ENCODE data around the gene HOGA1. TPM values are rescaled to one million over a fixed set of nuclear protein-coding genes. Genes with fewer than 3 reads are reported as not detected.

The HOGA1 gene
- total RNA-seq, 5 donors from 2014 or later (not counting 1 experiment from before 2014, with no cell fraction given) = 0.18 TPM; not detected in 4

DNA sequence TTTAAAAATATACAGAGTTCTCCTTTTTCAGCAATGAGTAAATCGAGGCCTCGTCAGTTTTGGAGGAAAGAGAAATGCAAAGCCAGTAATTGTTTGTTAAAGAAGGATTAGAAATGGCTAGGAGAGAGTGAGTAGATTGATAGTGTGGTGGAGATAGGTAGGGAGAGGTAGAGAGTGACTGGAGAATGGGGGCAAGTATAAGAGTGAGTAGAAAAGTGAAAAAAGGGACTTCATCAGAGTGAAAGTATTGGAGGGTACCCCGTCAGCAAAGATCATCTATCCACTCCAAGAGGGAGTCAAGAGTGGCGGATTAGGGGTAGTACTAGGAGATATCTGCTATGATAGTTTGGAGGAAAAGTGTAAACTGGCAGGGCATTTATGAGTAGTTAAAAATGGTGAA, 20.9 kb upstream of the HOGA1 start:
- Histone ChIP-seq H3K27me3 (replicated peaks in 1 of 2; ENCODE audit: control insufficient read depth in 2 of 2, extremely low read depth in 1 of 2, insufficient read depth in 2 of 2, low read length in 1 of 2) (no peaks in the 10 kb centered on the region), H3K4me1 (ENCODE audit: control insufficient read depth in 1 of 2, extremely low read depth in 1 of 2, insufficient read depth in 2 of 2, low read length in 2 of 2) (no peaks in the 10 kb centered on the region), H3K27ac (ENCODE audit: low read length) (no peak overlapping the region), H3K4me3 (ENCODE audit: control insufficient read depth in 1 of 2, extremely low read depth in 1 of 2, low read length in 1 of 2) (no peak overlapping the region), H3K36me3 (ENCODE audit: control insufficient read depth in 2 of 2, extremely low read depth in 1 of 2, insufficient read depth in 1 of 2, low read length in 1 of 2) (no peaks in the 10 kb centered on the region), H3K9me3 (no peaks in the 10 kb centered on the region)
- no peaks in the 10 kb centered on the region for H3K36me3 Mint-ChIP-seq
- ChIA-PET POLR2A (no interaction called here), CTCF (no interaction called here)
- H3K4me1 Mint-ChIP-seq = no peaks in the 10 kb centered on the region
- ATAC-seq (replicated peaks in 1 of 4) (no peak), DNase-seq (no peak)
- no peak overlapping the region for H3K4me3 Mint-ChIP-seq
- WGBS (ENCODE audit: insufficient coverage) = 90% methylated on average over 3 of the region's 4 CpGs
- H3K27me3 Mint-ChIP-seq = no peaks in the 10 kb centered on the region
- no peaks in the 10 kb centered on the region for H3K9me3 Mint-ChIP-seq
- no peak overlapping the region for H3K27ac Mint-ChIP-seq

DNA sequence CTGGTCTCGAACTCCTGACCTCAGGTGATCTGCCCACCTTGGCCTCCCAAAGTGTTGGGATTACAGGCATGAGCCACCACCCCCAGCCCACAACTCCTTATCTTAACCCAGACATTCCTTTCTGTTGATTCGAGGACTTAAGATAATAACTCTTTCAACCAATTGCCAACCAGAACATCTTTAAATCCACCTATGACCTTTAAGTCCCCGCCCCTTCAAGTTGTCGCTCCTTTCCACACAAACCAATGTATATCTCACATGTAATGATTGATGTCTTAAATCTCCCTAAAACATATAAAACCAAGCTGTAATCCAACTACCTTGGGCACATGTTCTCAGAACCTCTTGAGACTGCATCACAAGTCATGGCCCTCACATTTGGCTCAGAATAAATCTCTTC, 19.4 kb upstream of the HOGA1 start:
- ChIA-PET POLR2A (interaction anchor here in 1 of 2 donors (0.7 kb wide), 1 partner anchor 217 kb away, joined by 3 read pairs; no protein-coding TSS in a partner anchor), CTCF (no interaction called here)
- H3K4me3 Mint-ChIP-seq = no peak overlapping the region

GRCh38 chr10:97566336-97566996, 17.7 kb upstream of the HOGA1 start:
- no peak overlapping the region for H3K27ac Mint-ChIP-seq
- ChIA-PET POLR2A (no interaction called here), CTCF (no interaction called here)

More for the DNA sequence above, 19.4 kb upstream of the HOGA1 start:
- Histone ChIP-seq H3K4me1 (ENCODE audit: control insufficient read depth in 1 of 2, extremely low read depth in 1 of 2, insufficient read depth in 2 of 2, low read length in 2 of 2) (no peaks in the 10 kb centered on the region), H3K36me3 (ENCODE audit: control insufficient read depth in 2 of 2, extremely low read depth in 1 of 2, insufficient read depth in 1 of 2, low read length in 1 of 2) (no peaks in the 10 kb centered on the region), H3K27me3 (replicated peaks in 1 of 2; ENCODE audit: control insufficient read depth in 2 of 2, extremely low read depth in 1 of 2, insufficient read depth in 2 of 2, low read length in 1 of 2) (no peaks in the 10 kb centered on the region), H3K27ac (ENCODE audit: low read length) (no peak overlapping the region), H3K9me3 (no peaks in the 10 kb centered on the region), H3K4me3 (ENCODE audit: control insufficient read depth in 1 of 2, extremely low read depth in 1 of 2, low read length in 1 of 2) (no peak overlapping the region)
- Mint-ChIP-seq H3K9me3 (no peaks in the 10 kb centered on the region), H3K4me1 (no peaks in the 10 kb centered on the region), H3K27ac (no peak overlapping the region), H3K36me3 (peaks cover 3% of the 10 kb centered on the region), H3K27me3 (no peaks in the 10 kb centered on the region)
- whole genome bisulfite sequencing (ENCODE audit: insufficient coverage) = 96% methylated on average over 3 of the region's 4 CpGs
- ATAC-seq (replicated peaks in 1 of 4) = no peak
- no peak for DNase-seq

DNA sequence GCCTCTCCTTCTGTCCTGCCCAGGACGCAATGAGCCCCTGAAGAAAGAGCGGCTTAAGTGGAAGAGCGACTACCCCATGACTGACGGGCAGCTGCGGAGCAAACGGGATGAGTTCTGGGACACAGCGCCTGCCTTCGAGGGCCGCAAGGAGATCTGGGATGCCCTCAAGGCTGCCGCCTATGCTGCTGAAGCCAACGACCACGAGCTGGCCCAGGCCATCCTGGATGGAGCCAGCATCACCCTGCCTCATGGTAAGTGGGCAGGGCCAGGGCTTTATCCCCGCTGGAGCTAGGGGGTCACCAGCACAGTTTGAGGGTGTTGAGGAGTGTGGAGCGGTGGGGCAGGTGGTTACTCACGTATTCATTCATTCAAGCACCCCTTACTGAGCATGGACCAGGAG, 16.3 kb upstream of the HOGA1 start:
- H3K4me3 ChIP-seq (ENCODE audit: control insufficient read depth in 1 of 2, extremely low read depth in 1 of 2, low read length in 1 of 2) = no peak overlapping the region
- H3K27me3 Mint-ChIP-seq = no peaks in the 10 kb centered on the region
- no peak overlapping the region for H3K27ac Mint-ChIP-seq
- H3K27me3 ChIP-seq (replicated peaks in 1 of 2; ENCODE audit: control insufficient read depth in 2 of 2, extremely low read depth in 1 of 2, insufficient read depth in 2 of 2, low read length in 1 of 2) = no peaks in the 10 kb centered on the region
- ChIA-PET CTCF (no interaction called here), POLR2A (no interaction called here)
- H3K9me3 Mint-ChIP-seq = no peaks in the 10 kb centered on the region
- H3K4me3 Mint-ChIP-seq = no peak overlapping the region
- no peak overlapping the region for H3K27ac ChIP-seq (ENCODE audit: low read length)
- peaks cover 3% of the 10 kb centered on the region for H3K36me3 Mint-ChIP-seq
- H3K9me3 ChIP-seq = no peaks in the 10 kb centered on the region
- WGBS (ENCODE audit: insufficient coverage) = 92% methylated on average over 12 of the region's 15 CpGs
- H3K4me1 Mint-ChIP-seq = no peaks in the 10 kb centered on the region
- H3K36me3 ChIP-seq (ENCODE audit: control insufficient read depth in 2 of 2, extremely low read depth in 1 of 2, insufficient read depth in 1 of 2, low read length in 1 of 2) = no peaks in the 10 kb centered on the region
- ATAC-seq (replicated peaks in 1 of 4) = no peak
- DNase-seq = no peak
- H3K4me1 ChIP-seq (ENCODE audit: control insufficient read depth in 1 of 2, extremely low read depth in 1 of 2, insufficient read depth in 2 of 2, low read length in 2 of 2) = no peaks in the 10 kb centered on the region

More at GRCh38 chr10:97566336-97566996, 17.7 kb upstream of the HOGA1 start:
- DNase-seq (no peak), ATAC-seq (replicated peaks in 1 of 4) (no peak)
- Mint-ChIP-seq H3K36me3 (peaks cover 3% of the 10 kb centered on the region), H3K27me3 (no peaks in the 10 kb centered on the region), H3K4me3 (no peak overlapping the region), H3K4me1 (no peaks in the 10 kb centered on the region), H3K9me3 (no peaks in the 10 kb centered on the region)
- no CpG with 5 or more reads among the region's 2 CpGs for WGBS (ENCODE audit: insufficient coverage)
- no peaks in the 10 kb centered on the region for H3K36me3 ChIP-seq (ENCODE audit: control insufficient read depth in 2 of 2, extremely low read depth in 1 of 2, insufficient read depth in 1 of 2, low read length in 1 of 2)
- H3K4me3 ChIP-seq (ENCODE audit: control insufficient read depth in 1 of 2, extremely low read depth in 1 of 2, low read length in 1 of 2) = no peak overlapping the region
- H3K4me1 ChIP-seq (ENCODE audit: control insufficient read depth in 1 of 2, extremely low read depth in 1 of 2, insufficient read depth in 2 of 2, low read length in 2 of 2) = no peaks in the 10 kb centered on the region
- H3K9me3 ChIP-seq = no peaks in the 10 kb centered on the region
- H3K27ac ChIP-seq (ENCODE audit: low read length) = no peak overlapping the region
- H3K27me3 ChIP-seq (replicated peaks in 1 of 2; ENCODE audit: control insufficient read depth in 2 of 2, extremely low read depth in 1 of 2, insufficient read depth in 2 of 2, low read length in 1 of 2) = no peaks in the 10 kb centered on the region

DNA sequence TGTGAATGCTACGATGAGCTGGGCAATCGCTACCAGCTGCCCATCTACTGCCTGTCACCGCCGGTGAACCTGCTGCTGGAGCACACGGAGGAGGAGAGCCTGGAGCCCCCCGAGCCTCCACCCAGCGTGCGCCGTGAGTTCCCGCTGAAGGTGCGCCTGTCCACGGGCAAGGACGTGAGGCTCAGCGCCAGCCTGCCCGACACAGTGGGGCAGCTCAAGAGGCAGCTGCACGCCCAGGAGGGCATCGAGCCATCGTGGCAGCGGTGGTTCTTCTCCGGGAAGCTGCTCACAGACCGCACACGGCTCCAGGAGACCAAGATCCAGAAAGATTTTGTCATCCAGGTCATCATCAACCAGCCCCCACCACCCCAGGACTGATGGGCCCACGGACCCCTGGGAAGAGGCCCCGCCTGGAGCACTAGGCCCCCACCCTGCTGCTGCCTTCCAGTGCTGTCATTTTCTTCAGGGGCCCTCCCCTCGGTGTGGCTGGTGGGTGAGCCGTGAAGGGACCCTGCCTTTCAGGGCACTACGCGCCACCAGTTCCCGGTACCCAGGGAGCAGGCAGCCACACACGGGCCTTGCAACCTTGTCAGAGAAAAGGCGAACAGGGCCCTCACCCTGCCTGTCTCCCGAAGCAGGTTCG, 13.9 kb upstream of the HOGA1 start:
- Mint-ChIP-seq H3K27ac (no peak overlapping the region), H3K9me3 (no peaks in the 10 kb centered on the region), H3K27me3 (peaks cover 0 to 2% of the 10 kb centered on the region in 2 donors), H3K36me3 (peaks cover 3% of the 10 kb centered on the region), H3K4me1 (no peaks in the 10 kb centered on the region), H3K4me3 (no peak overlapping the region)
- Histone ChIP-seq H3K27ac (ENCODE audit: low read length) (no peak overlapping the region), H3K36me3 (ENCODE audit: control insufficient read depth in 2 of 2, extremely low read depth in 1 of 2, insufficient read depth in 1 of 2, low read length in 1 of 2) (no peaks in the 10 kb centered on the region), H3K27me3 (replicated peaks in 1 of 2; ENCODE audit: control insufficient read depth in 2 of 2, extremely low read depth in 1 of 2, insufficient read depth in 2 of 2, low read length in 1 of 2) (peaks cover 0 to 8% of the 10 kb centered on the region in 2 experiments), H3K4me1 (ENCODE audit: control insufficient read depth in 1 of 2, extremely low read depth in 1 of 2, insufficient read depth in 2 of 2, low read length in 2 of 2) (no peaks in the 10 kb centered on the region), H3K9me3 (no peaks in the 10 kb centered on the region), H3K4me3 (ENCODE audit: control insufficient read depth in 1 of 2, extremely low read depth in 1 of 2, low read length in 1 of 2) (no peak overlapping the region)
- WGBS (ENCODE audit: insufficient coverage) = 88% methylated on average over 33 of the region's 33 CpGs
- CTCF ChIA-PET = no interaction called here
- POLR2A ChIA-PET = no interaction called here
- DNase-seq (no peak), ATAC-seq (replicated peaks in 1 of 4) (no peak)

DNA sequence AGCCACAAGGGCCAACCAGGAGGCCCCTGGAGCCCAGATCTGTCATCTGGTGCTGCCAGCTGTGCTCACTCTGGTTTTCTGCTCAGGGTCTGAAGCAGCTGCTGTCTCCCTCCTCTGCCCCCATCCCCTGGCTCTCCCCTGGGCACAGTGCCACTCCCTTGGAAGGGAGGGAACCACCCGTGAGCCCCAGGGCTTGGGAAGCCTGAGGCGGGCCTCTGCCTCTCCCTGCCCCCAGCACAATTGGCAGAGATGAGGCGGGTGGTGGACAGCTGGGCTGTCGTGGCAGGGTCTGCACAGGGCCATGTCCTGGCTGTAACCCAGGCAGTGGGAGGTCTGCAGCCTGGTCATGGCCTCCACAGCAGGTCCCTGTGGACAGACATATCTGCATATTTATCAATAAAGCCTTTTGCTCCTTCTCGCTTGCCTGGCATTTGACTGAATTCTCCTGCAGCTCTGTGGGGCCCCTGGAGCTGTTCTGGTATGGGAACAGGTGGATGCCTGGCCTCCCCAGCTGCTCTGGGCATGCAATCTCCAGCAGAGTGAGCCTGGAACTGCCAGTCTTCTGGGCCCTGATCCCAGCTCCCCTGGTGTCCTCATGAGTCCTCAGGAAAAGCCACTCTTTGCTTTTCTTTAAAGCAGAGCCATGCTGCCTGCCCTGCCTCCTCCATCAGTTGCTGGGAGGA, 13.3 kb upstream of the HOGA1 start:
- no peaks in the 10 kb centered on the region for H3K36me3 ChIP-seq (ENCODE audit: control insufficient read depth in 2 of 2, extremely low read depth in 1 of 2, insufficient read depth in 1 of 2, low read length in 1 of 2)
- no peak overlapping the region for H3K4me3 ChIP-seq (ENCODE audit: control insufficient read depth in 1 of 2, extremely low read depth in 1 of 2, low read length in 1 of 2)
- Mint-ChIP-seq H3K27ac (no peak overlapping the region), H3K4me1 (no peaks in the 10 kb centered on the region), H3K36me3 (peaks cover 3% of the 10 kb centered on the region), H3K27me3 (peaks cover 0 to 2% of the 10 kb centered on the region in 2 donors), H3K4me3 (no peak overlapping the region), H3K9me3 (no peaks in the 10 kb centered on the region)
- no peak for DNase-seq
- no peaks in the 10 kb centered on the region for H3K4me1 ChIP-seq (ENCODE audit: control insufficient read depth in 1 of 2, extremely low read depth in 1 of 2, insufficient read depth in 2 of 2, low read length in 2 of 2)
- ChIA-PET CTCF (interaction anchor here in 1 of 2 donors (0.6 kb wide), 1 partner anchor 48 kb away, joined by 12 read pairs; no protein-coding TSS in a partner anchor), POLR2A (no interaction called here)
- no peak for ATAC-seq (replicated peaks in 1 of 4)
- no peaks in the 10 kb centered on the region for H3K9me3 ChIP-seq
- no peak overlapping the region for H3K27ac ChIP-seq (ENCODE audit: low read length)
- 80% methylated on average over 3 of the region's 5 CpGs for WGBS (ENCODE audit: insufficient coverage)
- peaks cover 0 to 8% of the 10 kb centered on the region in 2 experiments for H3K27me3 ChIP-seq (replicated peaks in 1 of 2; ENCODE audit: control insufficient read depth in 2 of 2, extremely low read depth in 1 of 2, insufficient read depth in 2 of 2, low read length in 1 of 2)
